Mammary epithelial cell (primary cell): ENCODE measurements around the gene AUTS2.

ENCODE experiments used
- EZH2 ChIP-seq: IDR thresholded peaks from 2 replicates; pipeline ENCODE4 v1.6.1; 2012; ENCODE audit warnings: low read length, inconsistent platforms, borderline replicate concordance
- TF ChIP-seq, protein P1 (sequence below), 2 donors: IDR thresholded peaks in 1 of 2; conservative IDR thresholded peaks in 1 of 2; 2 replicates each; pipeline ENCODE4 v1.5.1; 2011 to 2012; ENCODE audit warnings: inconsistent platforms in 2 of 2, low read length in 2 of 2, mild to moderate bottlenecking in 2 of 2, control low read depth in 1 of 2, low read depth in 1 of 2; ENCODE audit not compliant: insufficient read depth in 1 of 2; ENCODE audit errors: extremely low read depth in 1 of 2

GRCh38 chr7:70571961-70572360, 973.7 kb downstream of the AUTS2 start:
- TF ChIP-seq, protein P1, sequence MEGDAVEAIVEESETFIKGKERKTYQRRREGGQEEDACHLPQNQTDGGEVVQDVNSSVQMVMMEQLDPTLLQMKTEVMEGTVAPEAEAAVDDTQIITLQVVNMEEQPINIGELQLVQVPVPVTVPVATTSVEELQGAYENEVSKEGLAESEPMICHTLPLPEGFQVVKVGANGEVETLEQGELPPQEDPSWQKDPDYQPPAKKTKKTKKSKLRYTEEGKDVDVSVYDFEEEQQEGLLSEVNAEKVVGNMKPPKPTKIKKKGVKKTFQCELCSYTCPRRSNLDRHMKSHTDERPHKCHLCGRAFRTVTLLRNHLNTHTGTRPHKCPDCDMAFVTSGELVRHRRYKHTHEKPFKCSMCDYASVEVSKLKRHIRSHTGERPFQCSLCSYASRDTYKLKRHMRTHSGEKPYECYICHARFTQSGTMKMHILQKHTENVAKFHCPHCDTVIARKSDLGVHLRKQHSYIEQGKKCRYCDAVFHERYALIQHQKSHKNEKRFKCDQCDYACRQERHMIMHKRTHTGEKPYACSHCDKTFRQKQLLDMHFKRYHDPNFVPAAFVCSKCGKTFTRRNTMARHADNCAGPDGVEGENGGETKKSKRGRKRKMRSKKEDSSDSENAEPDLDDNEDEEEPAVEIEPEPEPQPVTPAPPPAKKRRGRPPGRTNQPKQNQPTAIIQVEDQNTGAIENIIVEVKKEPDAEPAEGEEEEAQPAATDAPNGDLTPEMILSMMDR (conservative IDR thresholded peaks at IDR 0.05 in 1 of 2, IDR thresholded peaks at IDR 0.05 in 1 of 2; ENCODE audit: extremely low read depth in 1 of 2, insufficient read depth in 1 of 2, low read depth in 1 of 2, low read length in 2 of 2): no peak
- no peak for TF ChIP-seq EZH2
